ENCODE data around the gene FAHD1.

DNA sequence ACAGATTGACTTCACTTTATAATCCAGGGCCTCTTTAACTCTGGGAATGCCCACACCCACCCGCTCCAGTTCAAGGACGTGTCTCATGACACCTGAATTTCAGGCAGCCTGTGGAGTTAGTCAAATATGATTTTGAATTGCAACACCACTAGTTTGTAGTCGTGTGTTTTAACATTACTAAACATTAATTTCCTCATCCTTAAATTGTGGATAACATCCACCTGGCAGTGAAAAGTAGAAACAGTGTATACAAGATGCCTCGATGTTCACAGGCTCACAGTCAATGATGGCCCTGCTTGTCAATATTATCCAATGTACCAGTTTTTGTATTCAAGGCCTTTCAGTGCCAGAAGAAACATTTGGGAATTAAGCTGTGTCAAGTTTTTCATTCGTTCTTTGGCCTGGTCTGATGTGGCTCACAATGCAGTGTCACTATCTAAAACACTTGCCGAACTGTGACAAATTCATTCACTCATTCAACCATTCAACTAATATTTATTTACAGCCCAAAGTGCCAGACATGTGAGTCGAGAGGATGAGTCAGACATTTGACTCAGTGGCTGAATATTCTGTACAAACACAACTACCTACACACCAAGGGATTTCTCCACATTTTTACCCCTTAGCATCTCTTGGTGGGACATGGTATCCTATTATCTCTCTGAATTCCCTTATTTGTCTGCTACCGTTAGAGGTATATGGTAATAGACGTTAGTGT is 43.5 kb downstream of the FAHD1 start:
- TF ChIP-seq, protein P1, sequence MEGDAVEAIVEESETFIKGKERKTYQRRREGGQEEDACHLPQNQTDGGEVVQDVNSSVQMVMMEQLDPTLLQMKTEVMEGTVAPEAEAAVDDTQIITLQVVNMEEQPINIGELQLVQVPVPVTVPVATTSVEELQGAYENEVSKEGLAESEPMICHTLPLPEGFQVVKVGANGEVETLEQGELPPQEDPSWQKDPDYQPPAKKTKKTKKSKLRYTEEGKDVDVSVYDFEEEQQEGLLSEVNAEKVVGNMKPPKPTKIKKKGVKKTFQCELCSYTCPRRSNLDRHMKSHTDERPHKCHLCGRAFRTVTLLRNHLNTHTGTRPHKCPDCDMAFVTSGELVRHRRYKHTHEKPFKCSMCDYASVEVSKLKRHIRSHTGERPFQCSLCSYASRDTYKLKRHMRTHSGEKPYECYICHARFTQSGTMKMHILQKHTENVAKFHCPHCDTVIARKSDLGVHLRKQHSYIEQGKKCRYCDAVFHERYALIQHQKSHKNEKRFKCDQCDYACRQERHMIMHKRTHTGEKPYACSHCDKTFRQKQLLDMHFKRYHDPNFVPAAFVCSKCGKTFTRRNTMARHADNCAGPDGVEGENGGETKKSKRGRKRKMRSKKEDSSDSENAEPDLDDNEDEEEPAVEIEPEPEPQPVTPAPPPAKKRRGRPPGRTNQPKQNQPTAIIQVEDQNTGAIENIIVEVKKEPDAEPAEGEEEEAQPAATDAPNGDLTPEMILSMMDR (IDR thresholded peaks at IDR 0.05): no peak
- TF ChIP-seq POLR2A (IDR thresholded peaks at IDR 0.05): no peak
